Epidermal melanocyte (primary cell): ENCODE data around the gene KRTAP5-9.
"Not testable (repeated sequence)": the region's sequence is repeated elsewhere in the genome, so short reads cannot be mapped to it uniquely, and the experiment has no call there.

Experiments
- DNase-seq: peaks from one replicate; pipeline ENCODE4 v3.0.0; 2011; ENCODE audit warnings: low spot score; ENCODE audit not compliant: insufficient read length

KRTAP5-9 gene

GRCh38 chr11:71548120-71548519 lies at the start of gene KRTAP5-9:
KRTAP5-9 (plus strand) TSS chr11:71548420; CDS start chr11:71548658, 238 bp downstream.
- no peak for DNase-seq

- DNase-seq: no peak
These were observed 49.1 kb upstream of the KRTAP5-9 start for GRCh38 chr11:71499125-71499524.

GRCh38 chr11:71499546-71499945 lies 48.7 kb upstream of the KRTAP5-9 start:
- DNase-seq: no peak

GRCh38 chr11:71500601-71501021 lies 47.6 kb upstream of the KRTAP5-9 start:
- no peak for DNase-seq

GRCh38 chr11:71501071-71501985 lies 46.9 kb upstream of the KRTAP5-9 start:
- no peak for DNase-seq

GRCh38 chr11:71502026-71502425 lies 46.2 kb upstream of the KRTAP5-9 start:
- no peak for DNase-seq

- DNase-seq: no peak
These were observed 45.3 kb upstream of the KRTAP5-9 start for GRCh38 chr11:71502871-71503435.

- DNase-seq: no peak
These were observed 43.7 kb upstream of the KRTAP5-9 start for GRCh38 chr11:71504531-71504930.

GRCh38 chr11:71505001-71505400 lies 43.2 kb upstream of the KRTAP5-9 start:
- no peak for DNase-seq

GRCh38 chr11:71505781-71506180 lies 42.4 kb upstream of the KRTAP5-9 start:
- DNase-seq: no peak

- no peak for DNase-seq
These were observed 41.1 kb upstream of the KRTAP5-9 start for GRCh38 chr11:71507102-71507501.

GRCh38 chr11:71518506-71519471 lies 29.4 kb upstream of the KRTAP5-9 start:
- DNase-seq: no peak

GRCh38 chr11:71519546-71519945 lies 28.7 kb upstream of the KRTAP5-9 start:
- no peak for DNase-seq

GRCh38 chr11:71525188-71525937 lies 22.9 kb upstream of the KRTAP5-9 start:
- no peak for DNase-seq

GRCh38 chr11:71525938-71526495 lies 22.2 kb upstream of the KRTAP5-9 start:
- DNase-seq: no peak

GRCh38 chr11:71526796-71527575 lies 21.2 kb upstream of the KRTAP5-9 start, which contains the start of gene KRTAP5-7:
KRTAP5-7 (plus strand) TSS chr11:71527267; CDS start chr11:71527301, 34 bp downstream.
- DNase-seq: not testable (repeated sequence)

- no peak for DNase-seq
These were observed 20.5 kb upstream of the KRTAP5-9 start for GRCh38 chr11:71527576-71528210.

- DNase-seq: no peak
These were observed 17.6 kb upstream of the KRTAP5-9 start for GRCh38 chr11:71530602-71531001.

- DNase-seq: no peak
These were observed 16.1 kb upstream of the KRTAP5-9 start for GRCh38 chr11:71532036-71532610.
